Keratinocyte (primary cell): ENCODE measurements around the gene TMEM115. TPM values are rescaled to one million over a fixed set of nuclear protein-coding genes. Genes with fewer than 3 reads are reported as not detected.
A peak's percentile ranks its signal among the peaks of the same experiment; 100 is the strongest.

ENCODE experiments used
- DNase-seq: peaks from one replicate; pipeline ENCODE4 v3.0.0-alpha.2; 2011; ENCODE audit warnings: low read depth, missing footprints, low spot score
- FAIRE-seq: peaks from 2 replicates; lab custom pipeline; 2011; peaks lifted over from hg19 to GRCh38; lab: Jason Lieb, UNC
- H2AFZ ChIP-seq: 2 replicates; pipeline ENCODE4 v1.6.0; 2012; ENCODE audit warnings: low read length, control low read depth, inconsistent platforms; ENCODE audit not compliant: control insufficient read depth
- H3K27ac ChIP-seq: 2 replicates; pipeline ENCODE4 v1.5.1; 2011; ENCODE audit warnings: low read length; ENCODE audit not compliant: control insufficient read depth, insufficient read depth
- H3K27me3 ChIP-seq: 3 replicates; pipeline ENCODE4 v1.6.0; 2011; ENCODE audit warnings: low read length; ENCODE audit not compliant: control insufficient read depth, insufficient read depth; ENCODE audit errors: extremely low read depth
- H3K36me3 ChIP-seq, 2 experiments: 2 replicates in 1 of 2; 3 replicates in 1 of 2; pipeline ENCODE4 v1.5.1; 2011; ENCODE audit warnings: low read length in 2 of 2, mild to moderate bottlenecking in 1 of 2; ENCODE audit not compliant: control insufficient read depth in 2 of 2, insufficient read depth in 2 of 2; ENCODE audit errors: extremely low read depth in 1 of 2
- H3K4me1 ChIP-seq: 3 replicates; pipeline ENCODE4 v1.5.1; 2011; ENCODE audit warnings: low read length; ENCODE audit not compliant: control insufficient read depth, insufficient read depth; ENCODE audit errors: extremely low read depth
- H3K4me2 ChIP-seq: 3 replicates; pipeline ENCODE4 v1.6.0; 2011; ENCODE audit warnings: low read depth, low read length; ENCODE audit not compliant: control insufficient read depth, insufficient read depth; ENCODE audit errors: extremely low read depth
- H3K4me3 ChIP-seq, 3 experiments: fragments of 200-600 bp in 1 of 3; sonication (generic) in 1 of 3; 2 replicates in 2 of 3; 3 replicates in 1 of 3; pipeline ENCODE4 v1.5.1; 2011 to 2016; ENCODE audit warnings: low read length in 3 of 3, mild to moderate bottlenecking in 3 of 3, control low read depth in 2 of 3, inconsistent platforms in 1 of 3, low read depth in 1 of 3, mixed read lengths in 1 of 3, mixed run types in 1 of 3, moderate library complexity in 1 of 3; ENCODE audit not compliant: control insufficient read depth in 2 of 3, insufficient read depth in 2 of 3; ENCODE audit errors: extremely low read depth in 1 of 3
- H3K79me2 ChIP-seq: 2 replicates; pipeline ENCODE4 v1.6.0; 2012; ENCODE audit warnings: low read length; ENCODE audit not compliant: control insufficient read depth, insufficient read depth
- H3K9ac ChIP-seq: 3 replicates; pipeline ENCODE4 v1.6.0; 2011; ENCODE audit warnings: low read length; ENCODE audit not compliant: control insufficient read depth, insufficient read depth; ENCODE audit errors: extremely low read depth
- H3K9me1 ChIP-seq: 3 replicates; pipeline ENCODE4 v1.6.0; 2011; ENCODE audit warnings: low read length; ENCODE audit not compliant: control insufficient read depth, insufficient read depth; ENCODE audit errors: extremely low read depth
- H3K9me3 ChIP-seq: 2 replicates; pipeline ENCODE4 v1.5.1; 2012; ENCODE audit warnings: low read depth, low read length; ENCODE audit not compliant: control insufficient read depth
- H4K20me1 ChIP-seq: 3 replicates; pipeline ENCODE4 v1.6.0; 2011; ENCODE audit warnings: low read length; ENCODE audit not compliant: control insufficient read depth, insufficient read depth; ENCODE audit errors: extremely low read depth
- CTCF ChIP-seq, 3 experiments: IDR thresholded peaks in 1 of 3; conservative IDR thresholded peaks in 1 of 3; optimal IDR thresholded peaks in 1 of 3; 2 replicates in 2 of 3; 3 replicates in 1 of 3; pipeline versions ENCODE3 to v1.5.1; 2011; ENCODE audit warnings: low read length in 3 of 3, mild to moderate bottlenecking in 3 of 3, moderate library complexity in 2 of 3, control low read depth in 1 of 3, inconsistent platforms in 1 of 3; ENCODE audit not compliant: insufficient read depth in 2 of 3; ENCODE audit errors: extremely low read depth in 1 of 3
- EZH2 ChIP-seq: IDR thresholded peaks from one replicate; pipeline ENCODE4 v1.6.1; 2012; ENCODE audit warnings: inconsistent platforms, mild to moderate bottlenecking, low read length, moderate library complexity
- dilution Hi-C: fragments of 300-500 bp; cut with MboI; formaldehyde crosslinking; loops from one replicate; pipeline ENCODE4 v1.7.0; 2020; ENCODE audit warnings: low sequenced_read_pairs; ENCODE audit not compliant: extremely low pct_ligation_motif_present
- polyA plus RNA-seq, 5 experiments: library from polyadenylated mRNA; depleted of rRNA in 3 of 5; stranded (reverse) in 3 of 5; stranded (forward) in 1 of 5; unstranded in 1 of 5; fragments of >200 nt; gene quantifications; 1 replicate in 1 of 5; 2 replicates in 3 of 5; 3 replicates in 1 of 5; pipeline versions ENCODE4 v1.2.1 to v1.2.3, GENCODE V29; 2011 to 2012; ENCODE audit warnings: missing spikeins in 2 of 5, low read depth in 1 of 5, low replicate concordance in 1 of 5

Gene TMEM115
- polyA plus RNA-seq, 1 donor (not counting 4 experiments of a cell fraction or from before 2014, with no cell fraction given) = 22.4 TPM

DNA sequence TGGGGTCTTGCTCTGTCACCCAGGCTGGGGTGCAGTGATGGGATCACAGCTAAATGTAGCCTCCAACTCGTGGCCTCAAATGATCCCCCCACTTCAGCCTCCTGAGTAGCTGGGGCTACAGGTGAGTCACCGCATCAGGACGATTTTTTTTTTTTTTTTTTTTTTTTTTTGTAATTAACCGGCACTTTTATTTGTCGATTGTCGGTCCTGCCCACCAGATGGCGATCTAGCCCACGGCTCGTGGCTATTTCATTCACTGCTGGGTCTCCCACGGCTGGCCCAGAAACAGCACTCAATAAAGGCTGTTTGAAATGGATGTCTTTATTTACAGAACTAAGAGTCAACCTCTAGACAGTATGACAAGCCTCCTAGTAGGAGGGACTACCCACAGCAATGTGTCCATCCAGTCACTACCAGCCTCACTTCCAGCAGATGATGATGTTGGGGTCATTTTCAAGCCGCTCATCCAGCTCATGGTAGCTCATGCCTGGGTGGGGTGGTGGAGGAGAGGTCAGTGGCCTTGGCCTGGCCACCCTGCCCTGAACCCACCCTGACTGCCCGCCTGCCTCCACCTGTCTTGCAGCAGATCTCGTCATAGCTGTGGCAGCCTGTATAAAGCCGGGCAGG, 12.0 kb downstream of the TMEM115 start:
- no peak overlapping the region for H3K4me2 ChIP-seq
- H2AFZ ChIP-seq = no peak overlapping the region
- FAIRE-seq (peak; percentile 46), DNase-seq (no peak)
- no peaks in the 10 kb centered on the region for H3K9me1 ChIP-seq
- no peak for TF ChIP-seq EZH2
- TF ChIP-seq CTCF (optimal IDR thresholded peaks at IDR 0.05 in 1 of 3, IDR thresholded peaks at IDR 0.05 in 1 of 3, conservative IDR thresholded peaks at IDR 0.05 in 1 of 3; ENCODE audit: extremely low read depth in 1 of 3, insufficient read depth in 2 of 3, low read length in 3 of 3) = peak in 2 of 3 experiments; percentile 52 to 70
- dilution Hi-C loops = no loop called here
- H3K79me2 ChIP-seq = peaks cover 12% of the 10 kb centered on the region
- no peak overlapping the region for H3K27ac ChIP-seq
- no peaks in the 10 kb centered on the region for H3K27me3 ChIP-seq
- no peak overlapping the region for H3K4me3 ChIP-seq
- peaks cover 24% of the 10 kb centered on the region for H3K4me1 ChIP-seq
- H3K9ac ChIP-seq = no peak overlapping the region
- H4K20me1 ChIP-seq = no peaks in the 10 kb centered on the region
- H3K36me3 ChIP-seq = peaks cover 10% of the 10 kb centered on the region in 2 experiments
- H3K9me3 ChIP-seq = no peaks in the 10 kb centered on the region

- TF ChIP-seq CTCF (optimal IDR thresholded peaks at IDR 0.05 in 1 of 3, IDR thresholded peaks at IDR 0.05 in 1 of 3, conservative IDR thresholded peaks at IDR 0.05 in 1 of 3; ENCODE audit: extremely low read depth in 1 of 3, insufficient read depth in 2 of 3, low read length in 3 of 3) (no peak), EZH2 (no peak)
- H3K9me1 ChIP-seq = no peaks in the 10 kb centered on the region
- peaks cover 22% of the 10 kb centered on the region for H3K4me1 ChIP-seq
- H4K20me1 ChIP-seq = no peaks in the 10 kb centered on the region
- no peaks in the 10 kb centered on the region for H3K27me3 ChIP-seq
- no peak within 1 kb of the TSS for H3K27ac ChIP-seq
- FAIRE-seq = no peak
- DNase-seq = no peak
- dilution Hi-C loops = no loop called here
- no peaks in the 10 kb centered on the region for H3K9me3 ChIP-seq
- H3K4me3 ChIP-seq = peak within 1 kb of the TSS; percentile 19 to 67 (median 58)
- peak within 1 kb of the TSS; percentile 88 for H2AFZ ChIP-seq
- H3K36me3 ChIP-seq = peaks cover 7 to 10% of the 10 kb centered on the region in 2 experiments
- H3K9ac ChIP-seq = peak within 1 kb of the TSS; percentile 54
- peaks cover 3% of the 10 kb centered on the region for H3K79me2 ChIP-seq
- H3K4me2 ChIP-seq = peak within 1 kb of the TSS; percentile 93
Measured at GRCh38 chr3:50345586-50346234, 13.6 kb downstream of the TMEM115 start, which contains the start of gene ZMYND10. TSS of gene ZMYND10 (minus strand) at chr3:50345732. CDS start at chr3:50345579, 153 bp downstream.
